NCI-H446 treated with DMSO at 0.1 percent for 48 hours (cell line): ENCODE measurements around the gene HS1BP3.

ENCODE experiments used
- DNase-seq: peaks from one replicate; lab custom pipeline; 2025; lab: John Stamatoyannopoulos, UW

Gene HS1BP3

GRCh38 chr2:20674974-20675679 is 24.2 kb upstream of the HS1BP3 start:
- no peak for DNase-seq

- no peak for DNase-seq
Observed at GRCh38 chr2:20674309-20674965, 23.5 kb upstream of the HS1BP3 start.

- no peak for DNase-seq
Observed at GRCh38 chr2:20673686-20674308, 22.9 kb upstream of the HS1BP3 start.

GRCh38 chr2:20672201-20672951 is 21.5 kb upstream of the HS1BP3 start:
- DNase-seq, result no peak

- no peak for DNase-seq
Observed at GRCh38 chr2:20671736-20672080, 20.8 kb upstream of the HS1BP3 start.

- no peak for DNase-seq
Observed at GRCh38 chr2:20671036-20671735, 20.3 kb upstream of the HS1BP3 start.

- no peak for DNase-seq
Observed at GRCh38 chr2:20670315-20671035, 19.6 kb upstream of the HS1BP3 start.

- no peak for DNase-seq
Observed at GRCh38 chr2:20669562-20670314, 18.8 kb upstream of the HS1BP3 start.

- DNase-seq, result no peak
Observed at GRCh38 chr2:20668871-20669475, 18.1 kb upstream of the HS1BP3 start.

GRCh38 chr2:20668451-20668850 is 17.6 kb upstream of the HS1BP3 start:
- DNase-seq, result no peak

- DNase-seq, result no peak
Observed at GRCh38 chr2:20667531-20668401, 16.9 kb upstream of the HS1BP3 start.

GRCh38 chr2:20667151-20667530 is 16.2 kb upstream of the HS1BP3 start:
- no peak for DNase-seq

- no peak for DNase-seq
Observed at GRCh38 chr2:20666304-20667150, 15.6 kb upstream of the HS1BP3 start, which contains the start of gene GDF7. GDF7 (plus strand) TSS chr2:20667144; CDS start chr2:20667240, 96 bp downstream.

- DNase-seq, result no peak
Observed at GRCh38 chr2:20666005-20666303, 15.1 kb upstream of the HS1BP3 start.

GRCh38 chr2:20665243-20666004 is 14.5 kb upstream of the HS1BP3 start:
- no peak for DNase-seq

GRCh38 chr2:20664431-20665242 is 13.7 kb upstream of the HS1BP3 start:
- no peak for DNase-seq

- DNase-seq, result no peak
Observed at GRCh38 chr2:20664071-20664390, 13.1 kb upstream of the HS1BP3 start.
